Activated gamma-delta T cell treated with anti-CD3 and anti-CD28 coated beads, Interleukin-2, amount 50 U/mL, for 16 hours (primary cell): Measurements from ENCODE around the gene FOXRED1.

Experiments used
- DNase-seq: peaks from one replicate; pipeline ENCODE4 v3.0.0-alpha.2; 2020; ENCODE audit warnings: low read depth

Gene FOXRED1

DNA sequence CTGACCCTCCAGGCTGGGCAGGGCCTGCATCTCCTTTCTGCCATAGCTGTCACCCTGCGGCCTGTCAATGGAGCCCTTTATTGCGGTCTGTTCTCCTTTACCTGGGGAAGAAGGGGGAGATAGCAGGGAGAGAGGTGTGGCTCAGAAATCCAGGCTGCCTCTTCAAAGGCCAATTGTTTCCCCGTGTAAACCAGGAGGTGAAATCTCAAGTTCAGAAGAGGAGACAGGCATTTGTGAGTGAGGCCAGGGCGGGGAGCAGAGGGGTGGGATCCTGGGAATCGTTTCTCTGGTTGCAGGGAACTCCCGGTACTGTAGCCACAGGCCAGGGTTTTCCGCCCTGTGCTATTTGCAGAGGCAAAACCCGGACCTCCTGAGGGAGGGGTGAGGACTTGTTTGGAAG lies 44.0 kb downstream of the FOXRED1 start:
- no peak for DNase-seq

DNA sequence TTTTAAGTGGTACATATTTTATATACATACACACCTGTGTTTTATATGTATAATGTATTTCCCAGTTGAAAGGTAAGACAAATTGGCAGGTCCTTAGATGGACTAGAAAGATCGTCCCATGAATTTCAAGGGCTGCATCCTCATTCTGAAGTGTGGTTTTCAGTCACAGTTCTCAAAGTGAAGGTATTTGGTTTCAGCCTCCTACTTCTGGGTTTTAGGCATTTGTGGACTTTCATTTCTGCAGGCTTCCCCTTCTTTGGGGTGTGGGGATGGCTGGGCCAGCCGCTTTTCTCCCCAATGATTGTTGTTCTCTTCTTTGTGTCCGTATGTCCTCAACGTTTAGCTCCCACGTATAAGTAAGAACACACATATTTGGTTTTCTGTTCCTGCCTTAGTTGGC lies 44.9 kb downstream of the FOXRED1 start:
- no peak for DNase-seq

DNA sequence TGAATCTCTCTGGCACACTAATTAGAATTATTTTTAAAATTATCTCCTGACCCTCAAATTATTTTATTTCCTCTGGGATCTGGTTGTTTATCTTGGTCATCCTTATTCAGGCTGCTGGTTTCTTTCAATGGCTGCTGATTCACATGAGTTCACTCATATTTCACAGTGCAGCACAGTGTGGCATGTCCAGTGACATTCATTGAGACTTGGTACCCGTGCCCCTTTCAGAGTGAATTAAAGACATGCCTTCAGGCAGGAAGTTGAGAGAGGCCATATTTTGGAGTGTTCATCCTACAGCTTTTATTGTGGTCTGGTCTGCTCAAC lies 48.4 kb downstream of the FOXRED1 start:
- DNase-seq, result no peak

DNA sequence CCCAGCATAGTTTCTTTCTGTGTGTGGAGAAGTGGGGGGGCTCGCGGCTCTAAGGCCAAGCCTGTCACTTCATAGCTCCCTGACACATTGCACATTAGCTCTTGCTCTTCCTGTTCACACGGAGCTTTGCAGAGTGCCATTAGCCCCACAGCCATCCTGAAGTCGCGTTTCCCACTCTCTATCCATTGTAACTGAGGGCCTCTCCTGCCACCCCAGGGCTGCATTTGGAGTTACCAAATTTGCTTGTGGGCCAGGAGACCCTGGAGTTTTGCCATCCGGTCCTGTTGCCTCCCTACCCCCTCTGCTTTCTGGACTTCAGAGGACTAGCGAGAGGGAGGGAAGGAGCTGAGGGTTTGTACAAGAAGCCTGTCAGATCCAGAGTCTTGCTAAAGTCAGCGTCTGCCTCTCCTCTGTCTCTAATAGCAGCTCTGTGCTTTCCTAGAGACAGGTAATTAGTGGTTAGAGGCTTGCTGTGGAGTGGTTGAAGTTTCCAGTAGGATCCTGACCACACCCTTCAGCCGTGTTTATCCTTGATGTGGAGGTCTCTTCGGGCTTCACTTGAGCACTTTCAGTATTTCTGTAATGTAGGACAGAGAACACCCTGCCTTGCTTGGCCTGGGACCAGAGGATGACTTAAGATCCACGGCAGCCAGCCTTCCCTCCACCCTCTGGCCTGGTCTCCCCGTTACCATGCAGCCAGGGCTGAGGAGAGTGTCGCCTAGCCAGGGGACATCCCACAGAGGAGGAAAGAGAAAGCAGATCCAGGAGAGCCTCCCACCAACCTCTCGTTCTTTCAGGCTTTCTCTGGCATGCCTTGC lies 49.0 kb downstream of the FOXRED1 start:
- DNase-seq, result no peak

DNA sequence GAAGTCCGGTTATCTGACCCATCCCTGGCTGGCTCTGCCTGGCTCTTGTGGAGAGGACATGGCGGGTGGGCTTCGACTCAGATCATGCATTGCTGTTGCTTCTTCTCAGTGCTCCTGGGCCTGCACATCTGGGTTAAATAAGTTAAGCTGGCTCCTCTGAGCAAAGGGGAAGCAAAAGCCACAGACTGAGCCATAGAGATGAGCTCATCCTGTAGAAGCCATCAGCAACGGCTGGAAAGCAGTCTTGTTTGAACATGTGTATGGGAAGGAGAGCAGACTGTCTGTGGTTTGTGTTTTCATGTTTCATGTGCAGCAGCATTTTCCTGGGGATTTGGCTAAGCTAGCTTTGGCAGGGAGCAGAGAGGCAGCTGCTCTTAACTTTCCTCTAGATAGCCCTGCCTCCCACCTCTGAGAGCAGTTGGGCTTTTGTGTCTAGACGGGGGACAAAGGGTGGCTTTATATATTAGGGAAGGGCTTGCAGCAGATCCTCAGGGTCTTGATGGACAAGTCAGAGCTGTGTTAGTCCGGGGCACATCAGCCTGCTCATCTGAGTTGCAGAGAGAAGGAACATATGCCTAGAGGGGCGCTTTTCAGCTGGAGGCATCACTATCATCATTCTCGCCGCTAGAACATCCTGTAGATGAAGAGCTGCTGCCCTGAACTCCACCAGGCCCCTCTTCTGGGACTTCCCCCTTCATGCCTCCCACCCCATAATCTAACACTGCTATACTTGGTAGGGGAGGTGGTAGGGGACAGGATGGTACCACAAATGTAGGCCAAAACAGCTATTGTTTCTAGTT lies 49.8 kb downstream of the FOXRED1 start:
- DNase-seq, result no peak

DNA sequence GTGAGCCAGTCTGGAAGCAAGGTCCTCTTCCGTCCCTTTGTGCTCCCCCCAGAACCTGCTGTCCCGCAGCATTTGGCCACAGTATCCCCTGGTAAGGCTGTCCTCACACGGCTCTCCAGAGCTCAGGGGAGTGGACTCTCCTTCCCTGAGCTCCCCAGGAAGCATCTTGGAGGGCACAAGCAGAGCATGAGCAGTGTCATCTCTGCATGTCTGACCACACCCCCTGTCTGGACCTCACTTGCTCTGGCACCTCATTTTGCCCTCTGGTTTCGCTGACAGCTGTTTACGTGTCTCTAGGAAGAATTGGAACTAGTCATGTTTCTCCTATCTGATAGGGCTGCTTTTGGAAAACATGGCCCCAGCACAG lies 50.4 kb downstream of the FOXRED1 start:
- DNase-seq, result no peak

DNA sequence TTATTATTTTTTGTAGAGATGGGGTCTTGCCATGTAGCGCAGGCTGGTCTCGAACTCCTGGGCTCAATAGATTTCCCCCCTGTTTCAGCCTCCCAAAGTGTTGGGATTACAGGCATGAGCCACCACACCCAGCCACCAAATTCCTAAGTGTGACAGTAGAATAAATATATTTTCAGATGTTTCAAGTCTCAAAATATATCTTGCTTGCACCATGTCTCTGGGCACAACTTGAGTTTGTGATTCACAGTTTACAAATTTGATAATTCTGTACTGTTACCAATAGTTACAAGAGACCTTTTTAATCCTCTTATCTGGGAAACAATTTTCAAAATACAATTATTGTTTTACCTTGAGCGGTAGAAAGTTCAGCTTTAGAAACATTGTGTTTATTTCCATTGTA lies 54.0 kb downstream of the FOXRED1 start:
- no peak for DNase-seq

DNA sequence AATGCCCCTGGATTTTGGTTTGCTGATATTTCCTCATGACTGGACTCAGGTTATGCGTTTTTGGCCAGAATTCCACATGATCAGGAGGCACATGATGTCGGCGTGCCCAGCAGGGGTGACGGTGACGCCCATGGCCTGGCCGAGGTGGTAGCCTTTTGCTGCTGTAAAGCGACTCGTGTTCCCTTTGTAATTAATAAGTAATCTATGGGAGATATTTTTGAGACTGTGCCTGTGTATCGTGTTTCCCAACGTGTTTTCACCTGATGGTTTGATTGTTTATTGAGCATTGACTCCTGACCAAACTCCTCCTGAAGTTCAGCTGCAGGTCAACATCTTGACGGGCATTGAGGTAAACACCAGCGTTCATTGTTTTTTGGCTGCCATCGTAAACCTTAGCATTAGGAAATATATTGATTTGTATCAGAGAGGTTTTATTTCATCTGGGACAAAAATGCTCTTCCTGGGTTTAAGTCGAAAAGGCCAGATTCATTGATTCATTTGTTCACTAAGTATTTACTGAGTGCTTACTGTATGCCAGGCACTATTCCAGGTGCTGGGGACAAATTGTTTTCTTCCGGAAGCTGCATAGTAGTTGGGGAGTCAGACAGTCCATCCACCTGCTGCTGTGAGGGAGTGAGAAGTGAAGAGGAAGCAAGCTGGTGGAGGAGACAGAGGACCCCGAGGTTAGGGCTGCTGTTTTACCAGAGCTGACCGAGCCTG lies 58.5 kb downstream of the FOXRED1 start:
- DNase-seq, result no peak
